Measurements from ENCODE around the gene PDP2.
A peak's percentile ranks its signal among the peaks of the same experiment; 100 is the strongest.

DNA sequence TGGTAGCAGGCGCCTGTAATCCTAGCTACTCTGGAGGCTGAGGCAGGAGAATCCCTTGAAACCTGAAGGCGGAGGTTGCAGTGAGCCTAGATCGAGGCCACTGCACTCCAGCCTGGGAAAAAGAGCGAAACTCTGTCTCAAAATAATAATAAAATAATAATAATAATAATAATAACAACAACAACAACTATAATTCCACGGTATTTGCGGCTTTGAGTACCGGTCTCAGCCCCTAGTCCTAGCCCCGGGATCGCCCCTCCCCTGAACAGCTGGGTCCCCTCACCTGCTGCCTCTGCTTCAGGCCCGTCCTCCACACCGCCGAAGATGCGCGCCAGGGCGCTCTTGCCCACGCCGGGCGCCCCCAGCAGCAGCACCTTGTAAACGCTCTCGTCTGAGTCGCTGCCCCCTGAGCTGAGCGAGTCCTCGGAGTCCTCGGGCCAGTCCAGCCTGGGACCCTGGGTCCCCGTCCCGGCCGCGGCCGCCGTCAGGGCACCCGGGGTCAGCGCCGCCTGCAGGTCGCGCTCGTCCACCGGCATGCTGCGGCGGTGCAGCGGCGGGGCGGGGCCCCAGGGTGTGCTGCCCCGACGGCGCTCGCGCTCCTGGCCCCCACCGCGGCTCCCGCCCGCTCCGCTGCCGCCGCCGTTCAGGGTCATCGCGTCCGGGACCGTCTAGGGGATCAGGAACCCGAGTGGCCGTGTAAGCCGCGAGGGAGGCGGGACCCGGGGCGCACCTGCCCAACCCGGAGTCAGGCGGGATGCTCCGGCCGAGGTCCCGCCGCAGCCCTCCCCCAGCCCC, 44.4 kb downstream of the PDP2 start:
- TF ChIP-seq, protein P1, sequence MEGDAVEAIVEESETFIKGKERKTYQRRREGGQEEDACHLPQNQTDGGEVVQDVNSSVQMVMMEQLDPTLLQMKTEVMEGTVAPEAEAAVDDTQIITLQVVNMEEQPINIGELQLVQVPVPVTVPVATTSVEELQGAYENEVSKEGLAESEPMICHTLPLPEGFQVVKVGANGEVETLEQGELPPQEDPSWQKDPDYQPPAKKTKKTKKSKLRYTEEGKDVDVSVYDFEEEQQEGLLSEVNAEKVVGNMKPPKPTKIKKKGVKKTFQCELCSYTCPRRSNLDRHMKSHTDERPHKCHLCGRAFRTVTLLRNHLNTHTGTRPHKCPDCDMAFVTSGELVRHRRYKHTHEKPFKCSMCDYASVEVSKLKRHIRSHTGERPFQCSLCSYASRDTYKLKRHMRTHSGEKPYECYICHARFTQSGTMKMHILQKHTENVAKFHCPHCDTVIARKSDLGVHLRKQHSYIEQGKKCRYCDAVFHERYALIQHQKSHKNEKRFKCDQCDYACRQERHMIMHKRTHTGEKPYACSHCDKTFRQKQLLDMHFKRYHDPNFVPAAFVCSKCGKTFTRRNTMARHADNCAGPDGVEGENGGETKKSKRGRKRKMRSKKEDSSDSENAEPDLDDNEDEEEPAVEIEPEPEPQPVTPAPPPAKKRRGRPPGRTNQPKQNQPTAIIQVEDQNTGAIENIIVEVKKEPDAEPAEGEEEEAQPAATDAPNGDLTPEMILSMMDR (IDR thresholded peaks at IDR 0.05) = peak in 3 of 7 experiments; percentile 17 to 49 (median 39)
- no peak for TF ChIP-seq POLR2A (IDR thresholded peaks at IDR 0.05)

Measured in body of pancreas (tissue), 4 donors.